GM18499 (cell line): ENCODE measurements around the gene JAKMIP1.
"Not testable (repeated sequence)": the region's sequence is repeated elsewhere in the genome, so short reads cannot be mapped to it uniquely, and the experiment has no call there.

Experiments used
- ATAC-seq: cut with Tn5 transposase; IDR thresholded peaks from one replicate; pipeline ENCODE4 v1.9.1; 2021; ENCODE audit warnings: moderate number of reproducible peaks; ENCODE audit not compliant: insufficient read depth, unreplicated experiment

Gene JAKMIP1

GRCh38 chr4:6152869-6153705 is 47.3 kb downstream of the JAKMIP1 start:
- ATAC-seq: no peak

GRCh38 chr4:6150046-6150735 is 50.2 kb downstream of the JAKMIP1 start:
- ATAC-seq: no peak

GRCh38 chr4:6148506-6149205 is 51.7 kb downstream of the JAKMIP1 start:
- no peak for ATAC-seq

DNA sequence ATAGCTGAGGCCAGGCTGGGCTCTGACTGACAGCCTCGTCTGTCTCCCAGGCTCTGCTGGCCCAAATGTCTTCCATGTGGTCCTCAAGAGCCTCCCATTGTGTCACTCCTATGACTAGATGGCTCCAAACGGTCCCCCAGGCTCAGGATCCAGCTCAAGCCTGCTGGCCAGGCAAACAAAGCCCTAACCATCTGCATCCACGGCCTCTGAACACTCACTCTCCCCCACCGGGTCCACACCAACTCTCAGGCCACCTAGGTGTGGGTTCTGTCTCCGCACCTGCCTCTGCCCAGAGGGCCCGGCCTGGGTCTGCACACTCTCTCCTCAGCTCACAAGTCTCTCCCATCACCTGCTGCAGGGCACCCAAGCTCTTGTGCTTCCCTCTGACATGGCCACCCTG is 52.9 kb downstream of the JAKMIP1 start:
- no peak for ATAC-seq

GRCh38 chr4:6143603-6144181 is 56.7 kb downstream of the JAKMIP1 start:
- ATAC-seq: no peak

DNA sequence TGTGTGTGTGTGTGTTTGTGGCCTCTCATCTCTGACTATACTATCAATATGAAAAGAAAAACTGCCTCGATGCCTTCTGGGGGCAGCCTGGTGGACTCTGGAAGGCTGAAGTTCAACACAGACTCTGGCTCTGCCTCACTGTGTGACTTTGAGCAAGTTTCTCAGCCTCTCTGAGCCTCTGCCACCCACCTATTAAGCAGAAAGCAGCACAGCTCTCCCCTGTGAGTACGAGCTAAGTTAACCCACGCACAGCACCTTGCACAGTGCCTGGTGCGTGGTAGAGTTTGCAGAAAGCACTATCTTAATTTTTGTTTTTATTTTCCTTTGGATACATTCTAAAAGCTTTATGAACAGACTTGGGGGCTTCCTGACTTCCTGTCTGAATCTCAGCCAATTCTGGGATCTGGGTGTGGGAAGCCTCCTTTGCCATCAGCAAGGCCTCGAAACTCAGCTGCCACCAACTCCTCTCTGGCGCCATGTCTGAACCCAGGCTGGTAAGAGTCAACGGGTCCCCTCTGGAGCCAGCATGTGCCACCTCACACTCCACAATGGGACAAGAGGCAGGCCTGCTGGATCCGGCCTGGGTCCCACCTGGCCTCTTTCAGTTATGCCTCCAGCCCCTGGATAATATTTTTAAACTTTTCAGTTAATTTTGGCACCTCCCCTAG is 57.3 kb downstream of the JAKMIP1 start:
- no peak for ATAC-seq

GRCh38 chr4:6142511-6142910 is 57.8 kb downstream of the JAKMIP1 start:
- no peak for ATAC-seq

DNA sequence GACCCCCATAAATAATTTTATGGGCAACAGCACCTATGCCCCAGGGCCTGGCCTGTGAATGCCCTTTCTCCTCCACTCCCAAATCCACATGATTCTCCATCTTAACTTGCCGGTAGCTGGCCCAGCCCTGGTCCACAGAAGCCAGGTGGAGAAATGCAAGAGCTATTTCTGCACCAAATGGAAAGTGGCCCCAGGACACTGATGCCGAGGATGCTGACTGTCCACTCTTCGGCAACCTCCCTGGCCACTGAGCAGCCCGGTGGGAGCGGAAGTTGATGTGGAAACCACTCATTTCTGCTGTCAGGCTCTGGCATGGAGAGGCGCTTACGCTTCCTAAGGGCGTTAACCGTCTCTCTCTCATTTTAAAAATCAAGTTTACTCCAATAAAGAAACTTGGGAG is 58.8 kb downstream of the JAKMIP1 start:
- ATAC-seq: no peak

GRCh38 chr4:6141021-6141420 is 59.3 kb downstream of the JAKMIP1 start:
- ATAC-seq: not testable (repeated sequence)

DNA sequence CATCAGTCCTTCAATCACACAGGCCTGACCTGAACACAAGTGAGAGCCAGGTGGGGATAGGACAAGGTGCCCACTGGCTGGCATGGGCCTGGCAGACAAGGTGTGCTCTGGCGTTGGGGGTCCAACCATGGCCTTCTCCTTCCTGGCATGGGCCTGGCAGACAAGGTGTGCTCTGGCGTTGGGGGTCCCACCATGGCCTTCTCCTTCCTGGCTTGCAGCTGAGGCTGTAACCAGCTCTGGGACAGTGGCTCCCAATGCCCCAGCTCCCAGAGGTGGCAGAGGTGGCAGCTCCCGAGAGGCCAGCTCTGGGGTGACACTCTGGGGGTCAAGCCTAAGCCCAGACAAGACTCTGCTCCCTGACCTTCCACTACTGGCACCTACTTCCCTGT is 62.6 kb downstream of the JAKMIP1 start:
- no peak for ATAC-seq

DNA sequence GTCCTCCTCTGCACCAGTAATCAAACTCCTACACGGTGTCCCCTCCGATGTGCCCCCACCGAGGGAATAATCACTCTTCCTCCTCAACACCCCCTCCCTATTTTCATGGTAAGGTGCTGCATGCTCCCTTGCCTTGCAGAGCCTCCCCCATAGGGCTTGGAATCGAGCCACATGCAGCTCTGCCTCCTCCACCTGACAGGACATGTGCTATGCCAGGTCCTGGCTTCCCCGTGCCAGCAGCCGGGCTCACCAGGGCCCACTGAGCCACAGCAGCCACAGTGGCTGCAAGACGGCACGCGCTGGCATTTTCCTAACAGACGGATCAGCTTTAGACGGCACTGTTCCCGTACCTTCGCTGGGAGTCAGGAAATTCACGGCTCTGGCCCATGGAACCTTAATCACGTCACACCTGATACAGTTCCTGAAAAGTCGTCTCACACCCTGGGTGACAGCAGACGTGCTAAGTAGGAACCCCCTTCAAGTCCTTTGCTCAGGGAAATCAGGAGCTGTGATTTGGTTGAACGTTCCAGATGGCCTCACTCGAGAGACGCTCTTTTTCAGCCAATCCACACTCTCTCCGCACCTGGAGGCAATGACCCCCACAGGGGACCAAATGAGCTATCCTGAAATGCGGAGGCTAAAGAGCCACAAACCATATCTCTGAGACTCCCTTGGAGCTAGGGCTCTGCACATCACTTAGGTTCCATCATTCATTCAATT is 63.2 kb downstream of the JAKMIP1 start:
- ATAC-seq: no peak

DNA sequence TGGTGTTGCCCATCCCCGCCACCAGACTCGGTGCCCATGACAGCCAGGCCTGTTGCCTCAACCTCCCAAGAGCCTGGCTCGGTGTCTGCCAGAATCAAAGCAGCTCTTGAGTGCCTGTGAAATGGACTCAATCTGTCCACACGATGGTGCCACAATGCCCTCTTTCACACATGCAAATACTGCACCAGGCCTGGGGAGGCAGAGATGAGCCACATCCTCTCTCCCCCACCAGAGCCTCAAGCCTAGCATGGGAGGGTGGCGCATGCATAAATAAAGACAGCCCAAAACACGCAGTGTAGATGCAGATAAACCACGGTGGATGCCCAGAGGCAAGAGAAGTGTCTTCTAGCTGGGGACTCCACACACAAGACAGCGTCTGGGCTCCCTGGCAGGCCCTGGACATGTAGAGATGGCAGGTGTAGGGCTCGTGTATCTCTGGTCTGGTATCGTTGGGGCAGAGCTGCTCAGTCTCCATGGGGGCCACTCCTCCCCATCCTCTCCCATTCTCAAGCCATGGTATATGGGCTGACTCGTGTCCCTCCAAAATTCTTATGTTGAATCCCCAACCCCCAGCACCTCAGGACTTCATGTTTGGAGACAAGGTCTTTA is 65.6 kb downstream of the JAKMIP1 start:
- no peak for ATAC-seq

- no peak for ATAC-seq
These were observed 67.6 kb downstream of the JAKMIP1 start for GRCh38 chr4:6132716-6133115.

- no peak for ATAC-seq
These were observed 72.0 kb downstream of the JAKMIP1 start for GRCh38 chr4:6128221-6128850.

DNA sequence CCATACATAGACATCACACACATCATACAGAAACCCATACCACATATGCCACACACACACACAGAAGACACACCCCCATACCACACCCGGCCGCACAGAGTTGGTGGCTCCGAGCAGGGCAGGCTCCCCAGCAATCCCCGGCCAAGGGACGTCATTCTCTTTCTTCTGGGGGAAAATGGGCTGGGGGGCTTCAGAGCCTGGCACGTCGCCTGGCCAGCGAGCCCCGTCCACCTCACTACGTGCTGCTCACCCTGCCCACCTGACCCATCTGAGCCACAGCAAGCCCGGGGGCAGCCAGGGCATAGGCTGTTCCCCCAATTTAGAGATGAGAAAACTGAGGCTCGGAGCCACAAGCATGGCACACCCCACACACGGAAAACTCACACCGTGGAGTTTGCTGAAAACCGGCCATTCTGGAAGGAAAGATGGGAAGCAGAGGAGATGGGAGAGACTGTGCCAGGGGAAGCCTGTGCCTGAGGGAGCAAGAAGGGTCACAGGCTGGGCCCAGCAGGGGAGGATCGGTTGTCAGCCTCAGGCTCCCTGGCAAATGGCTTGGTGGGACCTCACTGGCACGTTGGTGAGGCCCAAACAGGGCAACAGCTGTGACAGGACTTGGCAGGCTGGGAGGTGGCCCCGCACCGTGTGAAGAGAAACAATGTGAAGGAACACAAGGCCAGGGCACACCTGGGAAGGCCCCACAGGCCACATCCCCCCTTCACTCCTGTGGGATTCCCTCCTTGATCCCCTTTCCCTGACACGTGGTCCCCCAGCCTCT is 73.2 kb downstream of the JAKMIP1 start:
- ATAC-seq: no peak

DNA sequence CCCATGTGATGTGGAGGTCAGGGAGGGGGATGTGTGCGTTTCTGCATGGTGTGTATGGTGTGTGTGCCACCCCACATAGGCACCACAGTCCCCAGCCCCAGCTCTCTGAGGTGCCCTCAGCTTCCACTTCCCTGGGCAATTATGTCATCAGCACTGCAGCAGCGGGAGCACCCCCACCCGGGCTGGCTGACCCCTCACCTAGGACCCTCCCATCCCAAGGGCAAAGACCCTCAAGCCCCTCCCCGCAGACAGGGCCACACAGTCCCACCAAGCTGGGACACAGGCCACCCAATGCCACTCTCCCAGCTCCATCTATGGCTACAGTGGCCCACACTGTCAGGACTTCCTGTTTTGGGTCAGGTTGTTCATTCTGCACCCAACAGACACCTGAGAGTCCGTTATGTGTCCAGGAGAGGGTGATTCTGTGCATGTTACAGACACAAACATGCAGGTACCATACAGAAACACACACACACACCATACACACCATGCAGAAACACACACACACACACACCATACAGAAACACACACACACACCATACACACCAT is 75.2 kb downstream of the JAKMIP1 start:
- ATAC-seq: no peak

DNA sequence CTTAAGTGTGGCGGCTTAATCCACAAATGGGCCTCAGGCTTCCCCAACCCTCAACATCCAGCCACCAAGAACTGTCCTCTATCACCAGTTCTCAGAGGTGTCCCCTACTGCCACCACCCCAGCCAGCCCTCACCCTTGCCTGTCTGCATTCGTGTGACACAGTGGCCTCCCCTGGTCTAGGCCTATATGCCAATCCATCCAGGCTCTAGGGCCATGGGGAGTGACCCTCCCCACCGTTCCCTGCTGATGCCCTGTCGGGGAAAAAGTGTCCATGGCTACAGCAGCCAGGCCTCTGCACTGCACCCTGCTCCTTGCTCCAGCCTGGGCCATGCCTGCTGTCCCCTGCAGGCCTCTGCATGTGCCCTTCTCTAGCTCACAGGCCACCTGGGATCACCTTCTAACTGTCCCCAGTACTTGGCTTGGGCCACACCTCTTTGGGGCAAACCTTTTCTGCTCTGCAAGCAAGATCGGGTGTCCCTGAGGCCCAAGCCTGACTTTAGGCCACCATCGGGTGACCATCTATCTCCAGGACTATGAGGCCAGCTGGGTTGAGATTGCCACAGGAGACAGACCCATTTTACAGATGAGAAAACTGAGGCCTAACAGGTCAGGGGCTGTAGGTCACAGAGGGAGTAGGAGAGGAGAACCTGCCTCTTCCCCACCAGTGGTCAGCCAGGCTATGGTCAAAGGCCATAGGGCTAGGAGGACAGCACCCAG is 75.8 kb downstream of the JAKMIP1 start:
- no peak for ATAC-seq
